HG02798 (cell line): ENCODE results near the gene HCN4.

ENCODE experiments used
- ATAC-seq: cut with Tn5 transposase; IDR thresholded peaks from one replicate; pipeline ENCODE4 v1.9.1; 2021; ENCODE audit warnings: mild to moderate bottlenecking; ENCODE audit not compliant: unreplicated experiment, poor library complexity

The HCN4 gene

DNA sequence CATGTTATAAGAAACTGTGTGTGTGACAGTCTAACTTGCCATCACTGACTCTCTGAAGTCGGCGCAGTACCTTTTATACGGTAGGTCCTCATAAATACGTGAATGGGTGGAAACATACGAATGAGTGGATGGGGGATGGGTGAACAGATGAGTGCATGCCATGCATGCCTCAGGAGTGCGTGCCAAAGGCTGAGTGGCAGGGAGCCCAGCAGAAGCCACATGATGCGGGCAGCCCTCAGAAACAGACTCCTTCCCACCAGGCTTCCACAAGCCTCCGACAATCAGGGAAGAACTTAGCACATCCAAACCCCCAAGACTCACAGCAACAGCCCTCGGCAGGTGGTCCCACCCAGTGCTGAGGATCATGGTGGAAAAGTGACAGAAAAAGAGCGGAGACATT is 16.7 kb downstream of the HCN4 start:
- ATAC-seq: no peak

DNA sequence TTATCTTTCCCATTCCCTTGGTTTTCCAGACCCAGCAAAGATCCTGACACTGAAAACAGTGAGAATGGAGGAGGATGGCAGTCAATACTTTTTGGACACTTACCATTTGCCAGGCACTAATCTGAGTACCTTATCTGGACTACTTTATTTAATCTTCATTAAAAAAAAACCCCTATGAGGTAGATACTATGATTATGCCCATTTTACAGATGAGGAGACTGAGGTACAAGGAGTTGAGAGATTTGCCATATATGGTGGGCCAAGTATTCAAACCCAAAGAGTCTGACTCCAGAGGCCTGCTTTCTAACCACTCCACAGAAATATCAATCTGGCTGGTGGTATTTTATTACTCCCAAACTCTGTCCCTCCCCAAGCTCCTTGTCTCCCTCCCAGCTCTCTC is 19.6 kb downstream of the HCN4 start:
- ATAC-seq: no peak

DNA sequence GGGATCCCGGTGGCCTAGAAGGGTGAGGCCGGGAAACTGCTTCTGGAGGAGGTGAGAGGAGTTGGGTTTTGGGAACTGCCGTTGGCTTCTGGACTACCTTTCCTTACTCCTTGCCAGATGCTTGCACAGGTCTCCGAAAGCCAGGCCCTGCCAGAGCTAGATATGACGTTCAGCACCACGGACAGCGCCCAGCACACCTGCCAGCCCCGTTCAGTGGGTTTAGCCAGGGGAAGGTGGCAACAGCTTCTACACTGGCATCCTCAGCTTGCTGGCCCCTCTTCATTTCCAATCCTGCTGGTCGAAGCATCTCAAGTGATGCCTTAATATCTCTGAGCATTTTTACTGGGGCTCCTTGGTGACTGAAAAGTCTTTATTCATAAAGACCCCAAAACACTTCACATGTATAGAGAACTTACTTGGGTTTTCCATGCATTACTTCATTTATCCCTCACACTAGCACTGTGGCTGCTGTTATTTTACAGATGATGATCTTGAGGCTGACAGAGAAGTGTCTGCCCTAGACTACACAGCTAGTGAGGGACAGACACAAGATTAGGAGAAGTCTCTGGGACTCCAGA is 21.9 kb downstream of the HCN4 start:
- ATAC-seq: no peak

DNA sequence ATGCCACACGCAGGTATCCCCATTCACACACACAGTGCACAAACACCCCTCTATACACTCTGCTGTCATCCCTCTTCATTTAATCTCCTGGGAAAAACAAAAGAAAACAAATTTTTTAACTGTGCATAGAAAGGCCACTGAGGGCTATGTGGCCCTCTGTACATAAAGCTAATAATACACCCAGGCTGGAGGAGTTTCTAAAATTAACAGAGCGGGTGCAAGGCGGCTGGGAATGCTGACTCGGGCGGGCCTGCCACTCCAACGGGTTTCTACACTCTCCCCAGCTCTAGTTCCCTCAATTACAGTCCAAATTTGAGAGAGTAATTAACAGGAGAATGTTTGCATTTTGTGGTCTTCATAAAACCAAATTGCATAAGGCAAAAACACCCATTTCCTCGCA is 23.1 kb downstream of the HCN4 start:
- no peak for ATAC-seq

DNA sequence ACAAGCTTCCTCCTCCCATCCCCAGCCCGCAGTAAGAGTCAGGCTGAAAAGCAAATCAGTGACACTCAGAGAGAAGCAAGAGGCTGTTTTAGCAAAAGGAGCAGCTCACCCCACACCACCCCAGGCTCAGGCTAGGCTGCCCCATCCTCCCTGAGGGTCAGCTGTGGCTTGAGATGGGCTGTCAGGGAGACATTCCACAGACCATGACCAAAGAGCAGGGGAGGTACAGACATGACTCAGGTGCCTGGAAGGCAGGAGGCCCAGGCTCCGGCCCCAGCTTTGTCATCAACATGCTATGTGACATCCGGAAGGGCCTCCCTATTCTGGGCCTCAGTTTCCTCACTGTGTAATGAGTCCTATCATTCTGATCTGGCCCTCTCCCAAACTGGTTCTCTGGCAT is 24.7 kb downstream of the HCN4 start:
- no peak for ATAC-seq

DNA sequence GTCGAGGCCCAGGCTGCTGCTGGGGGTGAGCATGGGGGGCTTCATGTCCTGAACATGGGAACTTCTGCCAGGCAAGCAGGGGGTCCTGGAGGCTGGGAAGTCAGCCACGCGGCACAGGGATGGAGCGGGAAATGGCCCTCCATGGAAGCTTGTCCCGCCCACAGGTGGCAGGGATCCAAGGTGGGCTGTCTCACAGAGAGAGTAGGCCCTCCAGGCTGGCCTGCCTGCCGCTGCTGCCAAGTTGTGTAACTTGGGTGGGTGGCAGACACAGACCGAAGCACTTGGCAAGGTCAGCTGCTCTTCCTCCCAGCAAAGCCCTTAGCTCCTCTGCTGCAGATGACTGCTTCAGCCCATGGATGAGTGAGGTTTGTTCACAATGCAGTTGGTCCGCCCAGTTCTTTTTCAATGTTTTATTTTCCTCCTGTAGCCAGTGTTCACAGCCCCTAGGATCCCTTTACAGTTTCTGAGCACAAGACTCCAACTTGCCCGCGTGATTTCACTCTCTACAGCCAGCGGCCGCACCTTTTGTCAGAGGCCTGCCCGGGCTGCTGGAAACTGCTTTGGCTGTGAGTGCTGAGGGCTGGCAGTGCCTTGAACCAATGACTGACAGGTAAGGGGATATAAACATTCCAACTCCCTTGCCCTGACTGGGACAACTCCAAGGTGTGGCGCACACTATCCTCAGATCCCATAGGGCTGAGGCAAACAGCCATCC is 26.7 kb downstream of the HCN4 start:
- ATAC-seq: no peak

DNA sequence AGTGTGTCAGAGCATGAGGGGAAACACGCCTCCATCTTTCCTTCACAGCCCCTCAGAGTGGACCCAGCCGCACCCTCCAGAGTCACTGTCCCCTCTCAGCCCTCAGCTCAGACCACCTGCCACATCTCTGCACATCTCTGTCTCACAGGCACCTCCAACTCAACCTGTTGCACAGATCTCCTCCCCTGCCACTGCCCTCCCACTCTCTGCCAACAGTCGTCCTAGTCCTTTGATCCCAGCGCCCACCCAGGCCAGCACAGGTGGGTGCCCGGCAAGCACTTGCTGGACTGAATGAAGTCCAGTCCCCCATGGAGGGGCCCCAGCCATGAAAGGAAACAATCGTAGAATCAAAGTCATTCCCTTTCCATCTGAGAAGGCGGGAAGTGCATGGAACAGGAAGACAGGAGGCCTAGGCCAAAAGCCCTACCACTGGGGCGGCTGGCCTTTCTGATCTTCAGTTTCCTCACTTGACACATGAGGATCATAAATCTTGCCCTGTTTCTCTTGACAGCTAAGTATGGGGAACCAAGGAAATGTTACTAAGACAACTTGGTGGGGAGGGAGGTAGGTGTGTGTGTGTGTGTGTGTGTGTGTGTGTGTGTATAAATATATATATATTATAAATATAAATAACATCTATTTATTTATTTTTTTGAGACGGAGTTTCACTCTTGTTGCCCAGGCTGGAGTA is 28.1 kb downstream of the HCN4 start:
- no peak for ATAC-seq

DNA sequence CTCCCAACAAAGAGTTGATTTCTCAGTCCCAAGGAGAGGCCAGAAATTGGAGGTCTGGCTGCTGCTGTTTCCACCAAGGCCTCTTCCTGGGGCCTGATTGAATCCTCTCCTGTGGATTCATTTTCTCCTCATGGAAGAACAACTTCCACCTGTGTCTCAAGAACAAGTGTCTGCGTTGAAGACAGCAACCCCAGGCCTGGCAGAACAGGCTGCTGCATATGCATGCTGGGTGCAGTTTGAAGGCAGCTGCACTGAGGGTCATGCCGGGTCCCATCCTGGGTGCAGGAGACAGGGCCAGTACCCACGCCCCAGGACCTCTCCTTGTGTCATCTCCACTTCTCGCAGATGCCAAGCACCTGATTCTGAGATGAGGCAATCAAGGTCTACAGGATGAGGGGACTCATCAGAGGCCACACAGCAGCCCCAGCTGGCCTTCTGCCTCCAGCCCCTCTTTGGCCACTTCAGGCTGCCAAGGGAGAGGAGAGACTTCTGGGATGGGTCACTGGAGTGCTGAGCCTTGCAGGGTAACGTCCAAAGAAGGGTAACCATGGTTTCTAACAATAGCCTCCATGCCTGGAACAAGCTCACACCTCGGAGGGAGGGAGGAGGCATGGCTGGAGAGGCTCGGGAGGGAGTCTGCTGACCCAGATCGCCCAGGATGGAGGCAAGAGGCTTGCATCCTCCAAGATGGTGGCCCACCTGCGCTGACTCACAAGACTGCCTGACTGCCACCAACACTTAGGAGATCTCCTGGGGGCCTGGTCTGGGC is 30.0 kb downstream of the HCN4 start:
- ATAC-seq: no peak

DNA sequence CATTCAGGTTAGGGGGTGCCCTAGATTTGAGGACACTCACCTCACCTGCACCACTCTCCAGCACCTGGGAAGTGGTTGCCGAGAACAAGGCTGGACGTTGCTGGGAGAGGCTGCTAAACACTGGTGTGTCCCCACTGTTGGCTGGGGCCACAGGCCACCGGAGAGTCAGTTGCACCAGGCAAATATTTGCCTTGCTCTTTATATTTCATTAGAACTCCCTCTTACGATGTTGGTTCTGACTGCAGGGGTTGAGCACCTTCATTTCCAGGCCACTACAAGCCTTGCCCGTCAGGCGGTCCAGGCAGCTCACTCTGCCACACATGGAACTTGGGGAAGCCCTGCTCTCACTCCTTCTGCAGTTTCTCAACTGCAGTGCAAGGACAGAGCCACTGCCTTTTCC is 30.7 kb downstream of the HCN4 start:
- ATAC-seq: no peak

DNA sequence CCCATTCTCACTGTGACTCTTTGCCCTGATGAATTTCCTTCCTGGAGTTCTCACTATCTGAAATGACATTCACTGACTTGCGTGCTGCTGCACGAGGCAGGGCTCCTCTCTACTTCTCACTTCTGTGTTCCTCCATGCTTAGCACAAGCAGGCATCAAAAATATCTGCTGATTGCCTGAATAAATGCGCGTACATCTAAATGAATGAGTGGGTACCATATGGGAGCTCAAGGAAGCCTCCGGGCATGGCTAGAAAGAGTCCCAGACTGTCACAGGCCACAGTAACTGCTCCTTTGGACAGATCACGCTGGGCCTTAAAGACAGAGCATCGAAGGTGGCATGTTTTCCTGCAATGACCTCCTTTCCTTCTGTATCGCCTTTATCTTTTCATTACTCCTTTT is 31.6 kb downstream of the HCN4 start:
- ATAC-seq: no peak

DNA sequence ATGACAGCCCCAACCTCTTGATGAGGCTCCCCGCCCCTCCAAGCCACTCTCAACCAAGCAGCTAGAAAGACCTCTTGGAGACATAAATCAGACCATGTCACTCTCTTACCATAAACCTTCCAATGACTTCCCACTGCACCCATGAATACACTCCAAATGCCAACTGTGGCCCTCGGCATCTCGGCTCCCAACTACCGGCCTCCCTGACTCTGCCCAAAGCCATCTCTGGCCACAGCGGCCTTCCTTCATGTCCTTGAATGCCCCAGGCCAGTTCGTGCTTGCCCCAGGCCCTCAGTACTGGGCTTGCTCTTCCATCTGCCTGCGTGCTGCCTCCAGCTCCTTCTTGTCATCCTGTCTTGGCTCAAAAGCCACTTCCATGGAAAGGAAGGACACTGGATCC is 32.0 kb downstream of the HCN4 start:
- no peak for ATAC-seq

DNA sequence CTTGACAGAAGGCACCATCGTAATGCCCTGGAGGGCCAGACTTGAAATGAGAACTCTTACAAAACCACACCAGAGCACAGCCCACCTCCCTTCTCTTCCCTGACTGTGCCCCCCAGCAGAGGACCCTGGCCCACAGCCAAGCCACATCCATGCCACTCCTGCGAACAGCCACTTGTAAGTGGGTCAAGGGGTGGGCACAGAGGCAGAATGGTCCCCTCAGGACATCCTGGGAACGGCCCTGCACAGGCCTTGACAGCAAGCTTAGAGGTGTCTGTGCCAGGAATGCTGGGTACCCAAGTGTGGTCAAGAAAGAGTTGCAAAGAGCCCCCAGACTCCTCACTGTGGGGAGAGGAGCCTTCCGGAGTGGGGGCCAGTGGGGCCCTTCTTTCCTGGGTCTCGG is 33.3 kb downstream of the HCN4 start:
- ATAC-seq: no peak

DNA sequence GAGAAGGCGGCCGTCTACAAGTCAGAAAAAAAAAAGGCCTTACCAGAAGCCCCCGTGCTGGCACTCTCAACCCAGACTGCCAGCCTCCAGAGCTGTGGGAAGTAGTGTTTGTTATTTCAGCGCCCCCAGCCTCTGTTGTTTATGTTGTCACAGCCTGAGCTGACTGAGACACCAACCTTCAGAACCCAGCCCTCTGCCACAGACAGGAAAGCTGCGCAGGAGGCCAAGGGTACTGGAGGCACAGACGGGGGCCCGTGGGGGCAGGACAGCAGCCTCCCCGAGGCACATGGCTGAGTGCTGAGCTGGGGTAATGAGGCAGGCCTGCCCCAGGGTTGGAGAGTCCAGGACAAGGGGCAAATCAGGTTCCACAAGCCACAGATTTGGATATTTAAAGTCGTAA is 33.7 kb downstream of the HCN4 start:
- no peak for ATAC-seq

DNA sequence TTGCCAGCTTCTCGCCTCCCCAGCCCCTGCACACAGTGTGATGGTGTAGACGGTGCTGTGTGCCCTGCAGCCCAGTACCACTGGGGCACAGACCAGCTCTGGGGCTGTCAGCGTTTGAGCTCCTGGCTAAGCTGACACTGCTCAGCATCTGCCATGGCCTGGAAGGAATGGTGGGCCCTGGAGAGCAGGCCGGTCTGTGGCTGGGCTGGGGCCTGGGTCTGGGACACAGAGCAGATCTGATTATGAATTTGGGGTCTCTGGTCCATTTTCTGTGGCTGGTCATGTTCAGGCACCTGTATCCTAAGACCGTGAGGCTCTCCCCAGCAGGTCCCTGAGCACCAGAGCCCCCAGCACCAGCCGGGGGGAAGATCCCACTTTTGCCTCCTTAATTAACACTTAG is 34.7 kb downstream of the HCN4 start:
- ATAC-seq: no peak

DNA sequence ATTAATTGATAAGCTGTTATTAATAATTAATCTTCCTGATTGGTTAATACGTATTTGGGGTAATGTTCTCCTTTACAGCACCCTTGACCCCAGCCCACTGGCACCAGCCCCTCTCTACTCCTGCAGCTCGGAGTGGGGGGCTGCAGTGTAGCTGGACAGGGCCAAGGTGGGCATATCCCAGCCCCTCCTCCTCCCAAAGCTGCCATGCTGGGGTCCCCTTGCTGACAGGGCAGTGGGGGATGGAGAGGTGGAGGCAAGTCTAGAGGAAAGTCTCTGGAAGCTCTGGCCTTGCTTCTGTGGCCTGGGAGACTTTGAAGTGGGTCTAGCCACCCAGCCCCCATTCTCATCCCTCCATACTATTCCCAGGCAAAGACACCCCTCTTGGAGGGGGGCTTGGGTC is 35.8 kb downstream of the HCN4 start:
- no peak for ATAC-seq

DNA sequence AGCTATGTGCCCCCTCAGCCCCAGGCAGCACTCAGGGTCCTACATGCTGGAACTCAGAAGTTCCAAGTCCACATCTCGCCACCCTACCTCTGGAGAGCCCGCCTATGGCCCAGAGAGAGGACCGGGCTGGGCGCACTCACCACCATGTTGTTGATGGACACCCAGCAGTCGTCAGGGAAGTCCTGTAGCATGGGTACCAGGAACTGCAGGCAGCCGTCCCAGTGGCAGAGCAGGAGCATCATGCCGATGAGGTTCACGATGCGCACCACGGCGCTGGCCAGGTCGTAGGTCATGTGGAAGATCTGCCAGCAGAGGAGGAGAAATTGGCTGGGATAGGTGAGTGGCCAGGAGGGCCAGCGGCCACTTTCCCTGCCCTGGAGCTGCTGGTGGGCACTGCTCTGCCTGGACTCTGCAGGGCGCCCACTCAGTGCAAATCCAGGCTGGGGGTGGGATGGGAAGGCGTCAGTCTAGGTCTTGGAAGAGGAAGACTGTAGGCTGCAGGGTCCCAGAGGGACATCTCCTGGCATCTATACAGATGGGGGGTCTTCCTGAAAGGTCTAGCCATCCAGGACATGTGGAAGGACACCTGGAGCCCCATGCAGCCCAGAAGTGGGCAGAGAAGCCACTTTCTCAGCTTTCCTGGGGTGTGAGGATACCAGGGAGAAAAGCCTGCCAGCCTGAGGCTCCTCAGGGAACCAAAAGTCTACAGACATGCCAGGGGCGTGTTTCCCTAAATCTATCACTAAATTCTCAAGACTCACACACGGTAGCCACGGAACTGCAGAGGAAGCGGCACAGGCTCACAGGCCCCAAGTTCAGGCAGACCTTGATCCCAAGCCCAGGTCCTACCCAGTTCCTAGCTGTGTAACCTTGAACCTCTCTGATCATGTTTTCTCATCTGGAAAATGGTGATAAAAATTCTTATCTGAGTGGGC is 36.5 kb downstream of the HCN4 start:
- ATAC-seq: no peak

DNA sequence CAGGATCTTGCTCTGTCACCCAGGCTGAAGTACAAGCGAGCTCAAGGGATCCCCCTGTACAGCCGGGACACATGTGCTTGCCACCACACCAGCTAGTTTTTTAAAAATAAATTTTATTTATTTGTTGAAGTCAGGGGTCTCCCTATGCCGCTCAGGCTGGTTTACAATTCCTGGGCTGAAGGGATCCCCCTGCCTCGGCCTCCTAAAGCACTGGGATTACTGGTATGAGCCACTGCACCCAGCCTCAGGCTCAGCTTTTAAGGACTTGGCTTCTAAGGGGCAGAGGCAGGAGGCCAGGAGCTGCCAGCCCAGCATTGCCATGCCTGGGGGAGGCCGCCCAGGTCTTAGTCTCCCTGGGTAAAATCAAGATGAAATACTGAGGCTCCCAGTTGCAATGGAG is 37.3 kb downstream of the HCN4 start:
- no peak for ATAC-seq

DNA sequence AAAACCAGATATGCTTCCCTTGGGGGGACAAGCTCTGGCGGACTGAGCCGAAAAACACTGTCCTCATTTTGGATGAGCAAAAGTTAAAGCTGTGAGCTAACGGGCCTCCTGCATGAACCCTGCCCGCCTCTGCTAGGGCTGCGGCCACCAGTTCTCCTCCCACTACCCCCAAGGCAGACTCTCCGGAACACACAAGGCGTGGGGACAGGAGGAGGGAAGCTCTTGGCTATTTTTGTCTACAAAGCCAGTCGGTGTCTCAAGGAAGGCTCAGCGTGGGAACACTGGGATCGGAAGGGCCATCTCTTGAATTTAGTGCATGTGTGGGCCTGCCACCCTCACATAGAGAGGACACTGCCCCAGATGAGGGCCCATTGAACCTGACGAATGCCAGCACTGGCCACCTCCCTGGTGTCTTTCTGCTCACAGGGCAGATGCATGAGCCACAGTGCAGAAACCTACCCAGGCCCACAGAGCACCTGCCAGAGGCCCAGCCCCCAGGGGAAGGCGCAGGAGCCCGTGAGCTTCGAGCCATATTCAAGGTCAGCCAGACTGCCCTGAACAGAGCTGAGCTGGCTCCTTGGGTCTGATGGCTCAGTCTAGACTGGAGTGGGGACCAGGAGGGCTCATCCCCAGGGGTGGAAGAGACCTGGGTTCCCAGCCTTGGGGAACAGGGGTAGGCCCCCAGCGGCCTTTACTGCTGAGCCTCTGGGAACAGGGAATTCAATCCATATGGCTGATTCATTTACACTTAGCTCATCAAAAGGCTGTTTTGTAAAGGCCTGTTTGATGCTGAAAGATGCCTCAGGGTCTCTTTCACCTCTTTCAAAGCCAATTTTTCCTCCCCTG is 38.3 kb downstream of the HCN4 start:
- ATAC-seq: no peak

DNA sequence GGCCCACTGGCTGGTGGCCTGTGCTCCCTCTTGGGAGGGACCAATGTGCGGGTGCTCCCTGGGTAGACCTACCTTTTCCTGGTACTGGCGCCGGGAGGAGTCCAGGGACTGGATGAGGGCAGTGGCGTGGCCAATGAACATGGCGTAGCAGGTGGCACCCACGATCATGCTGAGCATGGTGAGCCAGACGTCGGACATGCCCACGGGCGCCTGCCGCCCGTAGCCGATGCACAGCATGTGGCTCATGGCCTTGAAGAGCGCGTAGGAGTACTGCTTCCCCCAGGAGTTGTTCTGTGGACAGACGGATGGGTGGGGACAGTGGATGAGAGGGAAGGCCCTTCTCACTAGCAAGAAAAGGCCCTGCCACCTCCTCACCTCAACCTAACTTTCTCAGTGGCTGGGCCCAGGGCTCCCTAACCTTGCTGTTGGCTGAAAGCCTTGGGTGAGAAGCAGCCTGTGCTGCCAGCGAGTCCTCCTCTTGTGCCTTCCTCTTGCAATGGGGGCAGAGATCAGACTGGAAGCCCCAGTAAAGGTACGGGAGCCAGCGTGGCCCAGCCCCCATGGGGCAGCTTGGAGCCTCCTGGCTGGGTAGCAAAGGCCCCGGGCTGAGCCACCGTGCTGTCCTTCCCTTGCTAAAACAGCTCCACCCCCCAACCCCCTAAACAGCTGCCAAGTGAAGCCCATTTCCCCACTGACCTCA is 39.1 kb downstream of the HCN4 start:
- no peak for ATAC-seq
